Stomach (tissue), 9 donors: ENCODE data around the gene LRP1B. TPM values are rescaled to one million over a fixed set of nuclear protein-coding genes. Genes with fewer than 3 reads are reported as not detected.

Experiments used
- DNase-seq, 2 donors: peaks; one replicate each; pipeline versions ENCODE4 v3.0.0 to v3.0.0-alpha.2; 2013 to 2019
- H3K27ac ChIP-seq, 5 donors: fragments of 200-600 bp in 4 of 5; sonication (generic) in 4 of 5; one replicate each; pipeline ENCODE4 v1.5.1; 2013 to 2019; ENCODE audit warnings: mild to moderate bottlenecking in 1 of 5, moderate library complexity in 1 of 5
- H3K27me3 ChIP-seq, 3 donors: fragments of 200-600 bp; sonication (generic); one replicate each; pipeline ENCODE4 v1.5.1; 2017 to 2019; ENCODE audit warnings: mixed run types in 1 of 3
- H3K36me3 ChIP-seq, 4 donors: fragments of 200-600 bp; sonication (generic); 1 replicate in 3 of 4; 2 replicates in 1 of 4; pipeline ENCODE4 v1.5.1; 2016 to 2019
- H3K4me1 ChIP-seq, 4 donors: fragments of 200-600 bp; sonication (generic); one replicate each; pipeline ENCODE4 v1.5.1; 2016 to 2019
- H3K4me3 ChIP-seq, 4 donors: fragments of 200-600 bp; sonication (generic) in 3 of 4; one replicate each; pipeline ENCODE4 v1.5.1; 2016 to 2019; ENCODE audit warnings: mild to moderate bottlenecking in 1 of 4
- H3K9me3 ChIP-seq, 4 donors: fragments of 200-600 bp; sonication (generic); one replicate each; pipeline ENCODE4 v1.5.1; 2016 to 2019
- EP300 ChIP-seq: sonication (generic); formaldehyde crosslinking; IDR thresholded peaks from one replicate; pipeline ENCODE4 v1.6.1; 2017; ENCODE audit warnings: antibody characterized with exemption
- POLR2A ChIP-seq, 4 donors: fragments of 450-650 bp; IDR thresholded peaks; one replicate each; pipeline ENCODE4 v1.6.1; 2016; ENCODE audit warnings: antibody characterized with exemption in 4 of 4, control low read depth in 2 of 4, mild to moderate bottlenecking in 1 of 4, moderate library complexity in 1 of 4
- POLR2AphosphoS5 ChIP-seq, 3 donors: sonication (generic); formaldehyde crosslinking; IDR thresholded peaks; one replicate each; pipeline ENCODE4 v1.6.1; 2016; ENCODE audit warnings: antibody characterized with exemption in 3 of 3
- WGBS, 5 donors: extraction: QIAGEN DNeasy Blood & Tissue Kit in 3 of 5; methylation state at CpG; one replicate each; pipeline versions ENCODE4 v1.1.5 to v1.1.7; 2013 to 2018; 5-methylcytosine and 5-hydroxymethylcytosine counted together
- intact Hi-C: fragments of 100-400 bp; cut with DNase I; formaldehyde crosslinking; loops from one replicate; pipeline ENCODE4 v1.15.1; 2023; ENCODE audit warnings: low total_unique reads
- polyA plus RNA-seq, 3 donors: library from polyadenylated mRNA; stranded (reverse); fragments of 200-250 nt; gene quantifications; one replicate each; pipeline ENCODE4 v1.2.3, GENCODE V29; 2013
- total RNA-seq, 5 donors: library from RNA; depleted of rRNA; stranded (reverse); fragments of >200 nt; gene quantifications; one replicate each; pipeline versions ENCODE4 v1.1.0 to v1.2.3, GENCODE V29; 2014 to 2016
- TF ChIP-seq, protein P1 (sequence below), 7 experiments: fragments of 450-650 bp in 4 of 7; fragments of 200-600 bp in 3 of 7; sonication (generic) in 3 of 7; IDR thresholded peaks; one replicate each; pipeline ENCODE4 v1.5.1; 2016 to 2019; ENCODE audit warnings: antibody characterized with exemption in 7 of 7, control low read depth in 2 of 7, mild to moderate bottlenecking in 1 of 7
- donor health status: healthy with polysubstance abuse.
- donor health status: Bipolar disorder and iron deficiency.
- donor health status: healthy.

Gene LRP1B
- total and polyA plus RNA-seq, 8 donors = under 0.01 to 9.0 (median 0.38) TPM

DNA sequence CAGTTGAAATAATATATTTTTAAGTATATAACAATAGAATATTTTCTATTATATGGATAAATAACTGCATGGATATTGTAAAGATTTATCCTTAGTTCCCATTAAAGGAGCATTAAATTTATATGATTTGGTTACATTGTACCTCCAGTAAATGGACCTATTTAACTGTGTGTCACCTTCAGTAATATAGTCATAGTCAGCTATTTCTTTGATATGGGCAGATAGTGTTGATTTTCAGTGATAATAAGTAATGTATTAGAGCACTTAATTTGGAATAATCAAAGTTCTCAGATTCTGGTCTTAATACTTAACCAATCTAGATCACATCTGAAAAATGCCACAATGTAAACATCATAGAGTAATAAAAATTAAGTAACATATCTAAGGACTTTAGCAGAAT, 1823.3 kb downstream of the LRP1B start:
- TF ChIP-seq POLR2AphosphoS5 (IDR thresholded peaks at IDR 0.05) = no peak
- no peak for TF ChIP-seq EP300
- TF ChIP-seq, protein P1, sequence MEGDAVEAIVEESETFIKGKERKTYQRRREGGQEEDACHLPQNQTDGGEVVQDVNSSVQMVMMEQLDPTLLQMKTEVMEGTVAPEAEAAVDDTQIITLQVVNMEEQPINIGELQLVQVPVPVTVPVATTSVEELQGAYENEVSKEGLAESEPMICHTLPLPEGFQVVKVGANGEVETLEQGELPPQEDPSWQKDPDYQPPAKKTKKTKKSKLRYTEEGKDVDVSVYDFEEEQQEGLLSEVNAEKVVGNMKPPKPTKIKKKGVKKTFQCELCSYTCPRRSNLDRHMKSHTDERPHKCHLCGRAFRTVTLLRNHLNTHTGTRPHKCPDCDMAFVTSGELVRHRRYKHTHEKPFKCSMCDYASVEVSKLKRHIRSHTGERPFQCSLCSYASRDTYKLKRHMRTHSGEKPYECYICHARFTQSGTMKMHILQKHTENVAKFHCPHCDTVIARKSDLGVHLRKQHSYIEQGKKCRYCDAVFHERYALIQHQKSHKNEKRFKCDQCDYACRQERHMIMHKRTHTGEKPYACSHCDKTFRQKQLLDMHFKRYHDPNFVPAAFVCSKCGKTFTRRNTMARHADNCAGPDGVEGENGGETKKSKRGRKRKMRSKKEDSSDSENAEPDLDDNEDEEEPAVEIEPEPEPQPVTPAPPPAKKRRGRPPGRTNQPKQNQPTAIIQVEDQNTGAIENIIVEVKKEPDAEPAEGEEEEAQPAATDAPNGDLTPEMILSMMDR (IDR thresholded peaks at IDR 0.05) = no peak
- no peak for TF ChIP-seq POLR2A (IDR thresholded peaks at IDR 0.05)
- DNase-seq = no peak
- intact Hi-C loops = no loop called here
- H3K9me3 ChIP-seq = no peaks in the 10 kb centered on the region
- no peaks in the 10 kb centered on the region for H3K36me3 ChIP-seq
- no peak overlapping the region for H3K4me3 ChIP-seq
- H3K27me3 ChIP-seq = no peaks in the 10 kb centered on the region
- H3K4me1 ChIP-seq = no peaks in the 10 kb centered on the region
- no peak overlapping the region for H3K27ac ChIP-seq

DNA sequence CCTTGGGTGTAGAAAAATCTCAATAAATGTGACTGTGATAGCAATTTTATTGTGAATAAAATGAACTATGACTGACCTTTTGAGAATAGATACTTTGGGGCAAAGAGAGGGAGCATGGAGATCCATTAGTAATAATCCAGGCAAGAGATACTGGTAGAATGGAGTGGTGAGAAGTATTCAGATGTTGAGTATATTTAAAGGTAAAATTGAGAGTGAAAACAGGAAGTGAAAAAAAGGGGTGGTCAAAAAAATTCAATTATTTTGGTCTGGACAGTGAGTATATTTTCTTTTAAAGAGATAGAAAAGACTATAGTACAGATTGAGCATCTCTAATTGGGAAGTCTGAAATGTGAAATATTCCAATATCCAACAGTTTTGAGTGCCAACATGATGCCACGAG, 1835.0 kb downstream of the LRP1B start:
- Histone ChIP-seq H3K27me3 (no peaks in the 10 kb centered on the region), H3K9me3 (no peaks in the 10 kb centered on the region), H3K27ac (no peak overlapping the region), H3K36me3 (no peaks in the 10 kb centered on the region), H3K4me3 (no peak overlapping the region), H3K4me1 (no peaks in the 10 kb centered on the region)
- no peak for DNase-seq
- intact Hi-C loops = no loop called here
- 90 to 96% (median 92%) methylated on average over 1 of the region's 1 CpG for WGBS, 5 donors
- TF ChIP-seq EP300 = no peak
- TF ChIP-seq POLR2AphosphoS5 (IDR thresholded peaks at IDR 0.05) = no peak
- TF ChIP-seq POLR2A (IDR thresholded peaks at IDR 0.05) = no peak
- TF ChIP-seq, protein P1 (IDR thresholded peaks at IDR 0.05) = no peak

DNA sequence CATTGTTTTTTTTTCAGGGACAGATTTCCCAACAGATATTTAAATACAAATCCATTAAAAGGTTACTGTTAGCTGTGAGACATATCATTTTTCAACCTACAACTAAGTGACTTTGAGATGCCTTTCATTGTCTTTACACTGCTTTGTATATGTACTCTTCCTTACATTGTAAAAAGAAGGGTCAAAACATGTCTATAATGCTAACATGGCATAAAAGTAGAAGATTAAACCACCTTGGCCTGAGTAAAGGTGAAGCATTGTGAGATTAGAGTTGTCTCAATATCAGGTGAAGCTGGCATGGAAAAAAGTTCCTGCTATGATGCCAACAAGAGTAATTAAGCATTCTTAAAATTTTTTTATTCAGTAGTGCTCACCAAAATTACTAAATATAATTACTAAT, 1842.1 kb downstream of the LRP1B start:
- no peak for DNase-seq
- H3K4me3 ChIP-seq = no peak overlapping the region
- no peaks in the 10 kb centered on the region for H3K36me3 ChIP-seq
- H3K27ac ChIP-seq = no peak overlapping the region
- H3K9me3 ChIP-seq = no peaks in the 10 kb centered on the region
- no peaks in the 10 kb centered on the region for H3K4me1 ChIP-seq
- no peaks in the 10 kb centered on the region for H3K27me3 ChIP-seq
- intact Hi-C loops = no loop called here
- TF ChIP-seq EP300 (no peak), POLR2A (IDR thresholded peaks at IDR 0.05) (no peak), POLR2AphosphoS5 (IDR thresholded peaks at IDR 0.05) (no peak)
- TF ChIP-seq, protein P1 (IDR thresholded peaks at IDR 0.05) = no peak

DNA sequence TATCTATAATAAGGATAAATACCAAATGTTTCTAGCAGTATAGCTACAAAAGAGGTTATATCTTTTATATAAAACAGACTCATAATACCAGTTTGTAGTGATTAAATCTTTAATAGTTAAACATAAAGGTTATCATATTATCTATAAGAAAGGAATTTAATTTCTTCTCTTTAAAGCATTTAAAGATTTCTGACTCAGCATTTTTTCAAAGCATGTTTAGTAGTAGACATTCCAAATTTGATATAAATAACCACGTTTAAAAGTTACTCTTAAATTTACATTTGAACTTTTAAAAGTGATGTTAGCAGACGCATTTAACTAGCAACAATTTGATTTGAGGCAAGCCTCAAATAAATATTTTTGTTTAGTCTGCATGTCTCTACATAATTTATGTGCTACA, 1842.6 kb downstream of the LRP1B start:
- 43 to 70% (median 66%) methylated on average over 2 of the region's 2 CpGs for WGBS, 5 donors

More for the DNA sequence above, 1842.6 kb downstream of the LRP1B start:
- H3K4me3 ChIP-seq = no peak overlapping the region
- no peak for TF ChIP-seq POLR2AphosphoS5 (IDR thresholded peaks at IDR 0.05)
- TF ChIP-seq POLR2A (IDR thresholded peaks at IDR 0.05) = no peak
- TF ChIP-seq EP300 = no peak
- TF ChIP-seq, protein P1 (IDR thresholded peaks at IDR 0.05) = no peak
- no peaks in the 10 kb centered on the region for H3K9me3 ChIP-seq
- DNase-seq = no peak
- H3K27ac ChIP-seq = no peak overlapping the region
- intact Hi-C loops = no loop called here
- H3K36me3 ChIP-seq = no peaks in the 10 kb centered on the region
- no peaks in the 10 kb centered on the region for H3K4me1 ChIP-seq
- H3K27me3 ChIP-seq = no peaks in the 10 kb centered on the region
